Measurements from ENCODE around the gene PSMA5. TPM values are rescaled to one million over a fixed set of nuclear protein-coding genes. Genes with fewer than 3 reads are reported as not detected.
A peak's percentile ranks its signal among the peaks of the same experiment; 100 is the strongest.

Gene PSMA5
- total and polyA plus RNA-seq, 2 of the 13 experiments (the other 11 are each of a cell fraction or from before 2014, with no cell fraction given) = 140 to 169 TPM

- TF ChIP-seq POGZ (CRISPR knock-in tag; IDR thresholded peaks at IDR 0.05) (peak; percentile 64), ZFP1 (CRISPR knock-in tag; IDR thresholded peaks at IDR 0.05) (no peak), HOXA3 (CRISPR knock-in tag; IDR thresholded peaks at IDR 0.05) (peak; percentile 77), SNAI1 (CRISPR knock-in tag; IDR thresholded peaks at IDR 0.05; ENCODE audit: borderline replicate concordance) (no peak), MTA1 (CRISPR knock-in tag; IDR thresholded peaks at IDR 0.05; ENCODE audit: borderline replicate concordance) (peak; percentile 54; the same call in 1 of the 2 replicates), HNF4A (CRISPR knock-in tag; IDR thresholded peaks at IDR 0.05) (peak; percentile 90), ZFP90 (CRISPR knock-in tag; IDR thresholded peaks at IDR 0.05; ENCODE audit: borderline replicate concordance) (no peak), HHEX (CRISPR knock-in tag; IDR thresholded peaks at IDR 0.05) (peak; percentile 69; the same call in 1 of the 2 replicates), ZNF382 (CRISPR knock-in tag; IDR thresholded peaks at IDR 0.05; ENCODE audit: borderline replicate concordance) (no peak), ARID5B (CRISPR knock-in tag; IDR thresholded peaks at IDR 0.05) (peak; percentile 94), ZNF496 (CRISPR knock-in tag; IDR thresholded peaks at IDR 0.05; ENCODE audit: insufficient replicate concordance) (no peak), ZNF326 (CRISPR knock-in tag; IDR thresholded peaks at IDR 0.05; ENCODE audit: borderline replicate concordance) (no peak), XRCC5 (optimal IDR thresholded peaks at IDR 0.05; ENCODE audit: low read length) (peak; percentile 87), CHD2 (IDR thresholded peaks at IDR 0.05; ENCODE audit: low read depth, low read length) (no peak), BORCS8-MEF2B (CRISPR knock-in tag; IDR thresholded peaks at IDR 0.05) (no peak)
- TF ChIP-seq, protein P1, sequence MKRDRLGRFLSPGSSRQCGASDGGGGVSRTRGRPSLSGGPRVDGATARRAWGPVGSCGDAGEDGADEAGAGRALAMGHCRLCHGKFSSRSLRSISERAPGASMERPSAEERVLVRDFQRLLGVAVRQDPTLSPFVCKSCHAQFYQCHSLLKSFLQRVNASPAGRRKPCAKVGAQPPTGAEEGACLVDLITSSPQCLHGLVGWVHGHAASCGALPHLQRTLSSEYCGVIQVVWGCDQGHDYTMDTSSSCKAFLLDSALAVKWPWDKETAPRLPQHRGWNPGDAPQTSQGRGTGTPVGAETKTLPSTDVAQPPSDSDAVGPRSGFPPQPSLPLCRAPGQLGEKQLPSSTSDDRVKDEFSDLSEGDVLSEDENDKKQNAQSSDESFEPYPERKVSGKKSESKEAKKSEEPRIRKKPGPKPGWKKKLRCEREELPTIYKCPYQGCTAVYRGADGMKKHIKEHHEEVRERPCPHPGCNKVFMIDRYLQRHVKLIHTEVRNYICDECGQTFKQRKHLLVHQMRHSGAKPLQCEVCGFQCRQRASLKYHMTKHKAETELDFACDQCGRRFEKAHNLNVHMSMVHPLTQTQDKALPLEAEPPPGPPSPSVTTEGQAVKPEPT (CRISPR knock-in tag; IDR thresholded peaks at IDR 0.05; ENCODE audit: low read depth) = peak; percentile 67; the same call in 1 of the 2 replicates
- TF ChIP-seq, protein P2, sequence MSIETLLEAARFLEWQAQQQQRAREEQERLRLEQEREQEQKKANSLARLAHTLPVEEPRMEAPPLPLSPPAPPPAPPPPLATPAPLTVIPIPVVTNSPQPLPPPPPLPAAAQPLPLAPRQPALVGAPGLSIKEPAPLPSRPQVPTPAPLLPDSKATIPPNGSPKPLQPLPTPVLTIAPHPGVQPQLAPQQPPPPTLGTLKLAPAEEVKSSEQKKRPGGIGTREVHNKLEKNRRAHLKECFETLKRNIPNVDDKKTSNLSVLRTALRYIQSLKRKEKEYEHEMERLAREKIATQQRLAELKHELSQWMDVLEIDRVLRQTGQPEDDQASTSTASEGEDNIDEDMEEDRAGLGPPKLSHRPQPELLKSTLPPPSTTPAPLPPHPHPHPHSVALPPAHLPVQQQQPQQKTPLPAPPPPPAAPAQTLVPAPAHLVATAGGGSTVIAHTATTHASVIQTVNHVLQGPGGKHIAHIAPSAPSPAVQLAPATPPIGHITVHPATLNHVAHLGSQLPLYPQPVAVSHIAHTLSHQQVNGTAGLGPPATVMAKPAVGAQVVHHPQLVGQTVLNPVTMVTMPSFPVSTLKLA (IDR thresholded peaks at IDR 0.05) = peak; percentile 91
- TF ChIP-seq, protein P3, sequence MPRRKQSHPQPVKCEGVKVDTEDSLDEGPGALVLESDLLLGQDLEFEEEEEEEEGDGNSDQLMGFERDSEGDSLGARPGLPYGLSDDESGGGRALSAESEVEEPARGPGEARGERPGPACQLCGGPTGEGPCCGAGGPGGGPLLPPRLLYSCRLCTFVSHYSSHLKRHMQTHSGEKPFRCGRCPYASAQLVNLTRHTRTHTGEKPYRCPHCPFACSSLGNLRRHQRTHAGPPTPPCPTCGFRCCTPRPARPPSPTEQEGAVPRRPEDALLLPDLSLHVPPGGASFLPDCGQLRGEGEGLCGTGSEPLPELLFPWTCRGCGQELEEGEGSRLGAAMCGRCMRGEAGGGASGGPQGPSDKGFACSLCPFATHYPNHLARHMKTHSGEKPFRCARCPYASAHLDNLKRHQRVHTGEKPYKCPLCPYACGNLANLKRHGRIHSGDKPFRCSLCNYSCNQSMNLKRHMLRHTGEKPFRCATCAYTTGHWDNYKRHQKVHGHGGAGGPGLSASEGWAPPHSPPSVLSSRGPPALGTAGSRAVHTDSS (CRISPR knock-in tag; conservative IDR thresholded peaks at IDR 0.05) = no peak
Measured at GRCh38 chr1:109392788-109393616, 33.2 kb downstream of the PSMA5 start (continued).
